ENCODE results near the gene CASD1.

DNA sequence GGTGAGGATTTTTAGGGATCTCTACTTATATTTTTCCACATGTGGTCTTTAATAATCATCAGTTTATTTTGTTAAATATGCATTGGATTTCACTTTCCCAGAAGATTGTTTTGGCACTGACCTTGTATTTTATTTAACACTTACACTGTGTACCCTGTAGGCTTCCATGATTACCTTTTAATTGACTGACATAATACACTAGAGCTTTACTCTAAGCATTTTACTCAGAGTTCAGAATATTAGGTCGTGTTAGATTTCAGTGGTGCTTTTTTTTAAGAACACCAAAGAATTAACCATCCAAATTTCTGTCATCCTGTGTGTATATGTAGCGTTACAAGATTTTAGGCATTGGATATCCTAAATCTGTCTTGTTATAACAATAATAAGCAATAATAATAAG is 23.1 kb downstream of the CASD1 start:
- TF ChIP-seq, protein P1, sequence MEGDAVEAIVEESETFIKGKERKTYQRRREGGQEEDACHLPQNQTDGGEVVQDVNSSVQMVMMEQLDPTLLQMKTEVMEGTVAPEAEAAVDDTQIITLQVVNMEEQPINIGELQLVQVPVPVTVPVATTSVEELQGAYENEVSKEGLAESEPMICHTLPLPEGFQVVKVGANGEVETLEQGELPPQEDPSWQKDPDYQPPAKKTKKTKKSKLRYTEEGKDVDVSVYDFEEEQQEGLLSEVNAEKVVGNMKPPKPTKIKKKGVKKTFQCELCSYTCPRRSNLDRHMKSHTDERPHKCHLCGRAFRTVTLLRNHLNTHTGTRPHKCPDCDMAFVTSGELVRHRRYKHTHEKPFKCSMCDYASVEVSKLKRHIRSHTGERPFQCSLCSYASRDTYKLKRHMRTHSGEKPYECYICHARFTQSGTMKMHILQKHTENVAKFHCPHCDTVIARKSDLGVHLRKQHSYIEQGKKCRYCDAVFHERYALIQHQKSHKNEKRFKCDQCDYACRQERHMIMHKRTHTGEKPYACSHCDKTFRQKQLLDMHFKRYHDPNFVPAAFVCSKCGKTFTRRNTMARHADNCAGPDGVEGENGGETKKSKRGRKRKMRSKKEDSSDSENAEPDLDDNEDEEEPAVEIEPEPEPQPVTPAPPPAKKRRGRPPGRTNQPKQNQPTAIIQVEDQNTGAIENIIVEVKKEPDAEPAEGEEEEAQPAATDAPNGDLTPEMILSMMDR (IDR thresholded peaks at IDR 0.05): no peak
- no peak for TF ChIP-seq POLR2A (IDR thresholded peaks at IDR 0.05)
- no peak for TF ChIP-seq POLR2AphosphoS5 (IDR thresholded peaks at IDR 0.05)
